Measurements from ENCODE around the gene SEPTIN6. TPM values are rescaled to one million over a fixed set of nuclear protein-coding genes. Genes with fewer than 3 reads are reported as not detected.
"Not testable (repeated sequence)": the region's sequence is repeated elsewhere in the genome, so short reads cannot be mapped to it uniquely, and the experiment has no call there.

The SEPTIN6 gene
- total and polyA plus RNA-seq, 2 of the 8 experiments (the other 6 are each of a cell fraction or from before 2014, with no cell fraction given), result 31.0 to 42.6 TPM

GRCh38 chrX:119664877-119665276 lies 28.1 kb downstream of the SEPTIN6 start:
- H2BK120ac ChIP-seq (replicated peaks; ENCODE audit: low read depth, low read length); H3K56ac ChIP-seq (replicated peaks; ENCODE audit: insufficient read length, low read depth, low read length); H2AFZ ChIP-seq (ENCODE audit: low read length); FAIRE-seq; H2BK12ac ChIP-seq (ENCODE audit: low read depth, low read length); H3K79me2 ChIP-seq (ENCODE audit: control insufficient read depth in 1 of 2, insufficient read depth in 2 of 2, low read length in 2 of 2); DNase-seq (ENCODE audit: low read depth in 1 of 2, low spot score in 2 of 2); H2BK5ac ChIP-seq (ENCODE audit: low read depth, low read length); H3K36me3 ChIP-seq (ENCODE audit: control insufficient read depth in 2 of 4, insufficient read depth in 4 of 4, low read length in 3 of 4); H3K23ac ChIP-seq (ENCODE audit: insufficient read length); H3K14ac ChIP-seq (ENCODE audit: insufficient read length); H3K4me2 ChIP-seq (ENCODE audit: insufficient read depth in 1 of 2, low read depth in 2 of 2, low read length in 2 of 2); H4K8ac ChIP-seq (ENCODE audit: extremely low read depth, insufficient read depth, low read length); H3K4me1 ChIP-seq (replicated peaks in 1 of 4; ENCODE audit: control insufficient read depth in 3 of 4, insufficient read depth in 4 of 4, low read length in 3 of 4); H3K18ac ChIP-seq (ENCODE audit: extremely low read depth, low read length); H4K5ac ChIP-seq (ENCODE audit: insufficient read length, low read depth, low read length); H3K27ac ChIP-seq (ENCODE audit: low read depth, low read length); H3K4me3 ChIP-seq (ENCODE audit: extremely low read depth in 1 of 4, insufficient read depth in 2 of 4, low read depth in 3 of 4, low read length in 4 of 4); H3K23me2 ChIP-seq (ENCODE audit: low read depth, low read length); H4K20me1 ChIP-seq (replicated peaks in 1 of 2; ENCODE audit: control insufficient read depth in 1 of 2, insufficient read depth in 2 of 2, low read length in 2 of 2); H3K4ac ChIP-seq (replicated peaks; ENCODE audit: insufficient read length, low read depth, low read length); H2AK5ac ChIP-seq (ENCODE audit: low read depth, low read length); H2BK20ac ChIP-seq (ENCODE audit: low read length); H4K91ac ChIP-seq (replicated peaks; ENCODE audit: insufficient read length, low read length); H3K27me3 ChIP-seq (replicated peaks in 1 of 4; ENCODE audit: control insufficient read depth in 3 of 4, extremely low read depth in 1 of 4, insufficient read depth in 3 of 4, low read length in 3 of 4); H3K9ac ChIP-seq (replicated peaks in 1 of 4; ENCODE audit: extremely low read depth in 1 of 4, low read depth in 3 of 4, low read length in 3 of 4); H3K79me1 ChIP-seq (ENCODE audit: low read depth, low read length); H2BK15ac ChIP-seq (ENCODE audit: low read length); H3K9me3 ChIP-seq (ENCODE audit: insufficient read depth in 2 of 2, low read depth in 1 of 2, low read length in 1 of 2): not testable (repeated sequence)
- CTCF ChIA-PET (ENCODE audit: partially characterized antibody), result interaction anchor here (0.7 kb wide), 1 partner anchor 18 kb away, joined by 3 read pairs; no protein-coding TSS in a partner anchor
- POLR2A ChIA-PET (ENCODE audit: partially characterized antibody), result interaction anchor here (0.6 kb wide), 1 partner anchor 238 kb away, joined by 3 read pairs; no protein-coding TSS in a partner anchor
- WGBS, 2 experiments (ENCODE audit: extremely low coverage in 1 of 2, insufficient coverage in 1 of 2, insufficient read length in 1 of 2, insufficient replicate concordance in 2 of 2, low coverage in 1 of 2, low lambda C conversion rate in 2 of 2, missing lambda C conversion rate in 1 of 2), result no CpG with 5 or more reads among the region's 9 CpGs
